ENCODE measurements around the gene TLN1.
A peak's percentile ranks its signal among the peaks of the same experiment; 100 is the strongest.

Gene TLN1

GRCh38 chr9:35658137-35658967, 73.6 kb downstream of the TLN1 start, which contains the start of gene CCDC107:
Gene CCDC107 (plus strand): TSS chr9:35658292. CDS start chr9:35658380, 88 bp downstream.
- no peak for DNase-seq

DNA sequence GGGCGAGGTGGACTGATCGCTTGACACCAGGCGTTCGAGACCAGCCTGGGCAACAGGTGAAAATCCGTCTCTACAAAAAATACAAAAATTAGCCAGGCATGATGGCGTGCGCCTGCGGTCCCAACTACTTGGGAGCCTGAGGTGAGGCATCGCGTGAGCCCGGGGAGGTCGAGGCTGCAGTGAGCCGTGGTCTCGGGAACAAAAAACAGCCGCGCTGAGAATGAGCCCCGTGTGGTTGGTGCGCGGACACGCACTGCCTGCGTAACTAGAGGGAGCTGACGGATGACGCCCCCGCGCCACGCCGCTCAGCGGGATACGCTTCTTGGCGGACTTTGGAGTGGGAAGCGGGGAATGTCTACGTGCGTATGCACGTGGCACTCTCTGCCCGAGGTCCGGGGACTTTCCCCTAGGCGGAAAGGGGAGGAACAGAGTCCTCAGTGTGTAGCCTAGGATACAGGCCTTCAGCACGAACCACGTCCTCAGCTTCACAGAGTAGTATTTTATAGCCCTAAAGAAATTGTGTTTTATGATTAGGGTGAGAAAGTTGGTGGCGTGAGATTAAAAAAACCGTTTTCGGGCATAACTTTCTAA, 74.4 kb downstream of the TLN1 start, which contains the start of gene RMRP:
TSS of gene RMRP (minus strand) at position 474 of the 591 bp plus-strand sequence.
- peak; percentile 74 for DNase-seq

DNA sequence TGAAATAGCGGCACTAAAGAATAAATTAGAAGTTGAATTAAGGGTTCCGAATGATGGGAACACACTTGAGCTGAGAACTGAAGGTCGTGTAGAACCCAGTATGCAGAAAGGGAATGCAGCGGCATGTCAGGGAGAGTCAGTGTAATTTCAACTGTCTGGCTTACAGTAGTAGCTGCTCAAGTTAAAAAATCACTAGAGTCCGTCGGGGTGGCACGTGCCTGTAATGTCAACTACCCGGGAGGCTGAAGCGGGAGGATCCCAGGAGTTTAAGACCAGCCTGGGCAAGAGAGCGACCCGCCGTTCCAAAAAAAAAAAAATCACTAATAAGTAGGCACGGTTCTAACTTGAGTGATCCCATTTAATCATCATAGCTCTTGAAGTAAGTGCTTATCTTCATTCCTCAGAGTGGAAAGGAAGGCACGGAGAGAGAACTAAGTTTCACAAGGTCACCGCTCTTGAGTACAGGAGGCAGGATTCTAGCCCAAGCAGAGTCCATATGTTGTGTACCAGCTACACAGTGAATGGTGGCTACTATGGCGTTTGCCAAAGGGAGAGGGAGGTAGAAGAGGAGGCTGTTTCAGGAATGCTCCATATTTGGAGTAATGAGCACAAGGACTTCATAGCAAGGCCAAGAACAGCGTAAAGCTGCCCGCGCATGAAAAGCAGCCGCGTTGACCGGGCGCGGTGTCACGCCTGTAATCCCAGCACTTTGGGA, 75.0 kb downstream of the TLN1 start:
- no peak for DNase-seq

- DNase-seq = no peak
Observed at GRCh38 chr9:35656348-35656747, 75.6 kb downstream of the TLN1 start.

- no peak for DNase-seq
Observed at GRCh38 chr9:35653611-35654010, 78.4 kb downstream of the TLN1 start.

- no peak for DNase-seq
Observed at GRCh38 chr9:35652829-35653209, 79.2 kb downstream of the TLN1 start.

DNA sequence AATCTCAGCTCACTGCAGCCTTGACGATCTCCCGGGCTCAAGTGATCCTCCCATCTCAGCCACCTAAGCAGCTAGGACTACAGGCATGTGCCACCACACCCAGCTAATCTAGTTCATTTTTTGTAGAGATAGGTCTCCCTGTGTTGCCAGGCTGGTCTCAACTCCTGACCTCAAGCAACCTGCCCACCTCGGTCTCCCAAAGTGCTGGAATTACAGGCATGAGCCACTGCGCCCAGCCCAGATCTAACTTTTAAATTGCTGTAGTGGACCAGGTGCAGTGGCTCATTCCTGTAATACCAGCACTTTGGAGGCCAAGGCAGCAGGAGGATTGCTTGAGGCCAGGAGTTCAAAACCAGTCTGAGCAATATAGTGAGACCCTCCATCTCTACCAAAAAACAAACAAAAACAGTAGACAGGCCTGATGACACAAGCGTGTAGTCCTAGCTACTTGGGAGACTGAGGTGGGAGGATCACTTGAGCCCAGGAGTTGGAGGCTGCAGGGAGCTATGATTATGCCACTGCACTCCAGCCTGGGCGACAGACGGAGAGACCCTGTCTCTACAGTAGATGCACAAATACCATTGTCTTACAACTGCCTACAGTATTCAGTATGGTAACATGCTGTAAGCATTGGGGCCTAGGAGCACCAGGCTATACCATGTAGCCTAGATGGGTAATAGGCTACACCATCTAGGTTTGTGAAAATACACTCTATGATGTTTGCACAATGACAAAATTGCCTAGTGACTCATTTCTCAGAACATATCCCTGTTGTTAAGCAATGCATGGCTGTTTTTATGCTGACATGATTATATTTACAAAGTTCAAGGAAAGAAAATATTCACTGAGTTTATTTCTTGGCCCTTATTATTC, 79.8 kb downstream of the TLN1 start:
- no peak for DNase-seq

DNA sequence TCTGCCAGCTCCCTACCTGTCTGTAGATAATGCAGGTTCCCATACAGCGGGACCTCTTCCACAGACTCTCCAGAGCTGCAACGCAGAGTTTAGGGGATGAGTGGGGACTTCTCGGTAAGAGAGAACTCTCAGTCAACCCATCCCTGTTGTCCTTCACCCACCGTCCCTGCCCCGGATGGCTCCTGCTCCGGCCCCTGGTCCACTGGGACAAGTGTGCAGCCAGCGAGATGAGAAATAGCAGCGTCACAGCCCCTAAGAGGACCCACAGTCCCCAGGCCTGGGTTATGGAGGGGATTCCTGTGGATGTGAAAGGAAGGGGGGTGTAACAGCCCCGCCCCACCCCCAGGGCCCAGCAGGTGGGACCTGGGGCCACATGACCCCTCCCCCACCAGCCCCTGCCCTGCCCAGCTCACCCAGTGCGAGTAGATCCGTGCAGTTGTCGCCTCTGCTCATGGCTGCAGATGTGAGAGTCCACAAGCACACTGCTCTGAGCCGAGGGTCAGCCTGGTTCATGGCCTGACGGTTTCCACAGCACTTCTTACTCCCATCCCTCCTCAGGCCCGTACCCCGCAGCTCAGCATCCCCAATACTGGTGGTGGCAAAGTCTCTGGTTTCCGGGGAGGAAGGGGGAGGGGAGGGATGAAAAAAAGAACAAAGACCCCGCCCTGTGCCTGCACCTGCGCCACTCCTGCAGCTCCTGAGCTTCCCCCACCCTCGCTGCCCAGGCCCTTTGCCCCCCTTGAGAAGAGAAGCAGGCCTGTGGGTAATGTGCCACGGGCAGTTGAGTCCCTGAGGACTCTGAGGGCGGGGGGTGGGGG, 81.4 kb downstream of the TLN1 start, which contains the start of gene SIT1:
TSS of gene SIT1 (minus strand) at position 591 of the 818 bp plus-strand sequence. CDS start at position 513, 78 bp downstream.
- DNase-seq = no peak

- no peak for DNase-seq
Observed at GRCh38 chr9:35649431-35650340, 82.3 kb downstream of the TLN1 start.

Data from SHP77 treated with DMSO at 0.1 percent for 48 hours (cell line).